ENCODE measurements around the gene CASP8AP2.
"Not testable (repeated sequence)": the region's sequence is repeated elsewhere in the genome, so short reads cannot be mapped to it uniquely, and the experiment has no call there.

The CASP8AP2 gene

DNA sequence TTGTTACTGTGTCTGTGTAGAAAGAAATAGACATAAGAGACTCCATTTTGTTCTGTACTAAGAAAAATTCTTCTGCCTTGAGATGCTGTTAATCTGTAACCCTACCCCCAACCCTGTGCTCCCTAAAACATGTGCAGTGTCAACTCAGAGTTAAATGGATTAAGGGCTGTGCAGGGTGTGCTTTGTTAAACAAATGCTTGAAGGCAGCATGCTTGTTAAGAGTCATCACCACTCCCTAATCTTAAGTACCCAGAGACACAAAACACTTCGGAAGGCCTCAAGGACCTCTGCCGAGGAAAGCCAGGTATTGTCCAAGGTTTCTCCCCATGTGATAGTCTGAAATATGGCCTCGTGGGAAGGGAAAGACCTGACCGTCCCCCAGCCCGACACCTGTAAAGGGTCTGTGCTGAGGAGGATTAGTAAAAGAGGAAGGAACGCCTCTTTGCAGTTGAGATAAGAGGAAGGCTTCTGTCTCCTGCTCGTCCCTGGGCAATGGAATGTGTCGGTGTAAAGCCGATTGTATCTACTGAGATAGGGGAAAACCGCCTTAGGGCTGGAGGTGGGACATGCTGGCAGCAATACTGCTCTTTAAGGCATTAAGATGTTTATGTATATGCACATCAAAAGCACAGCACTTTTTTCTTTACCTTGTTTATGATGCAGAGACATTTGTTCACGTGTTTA is 61.3 kb downstream of the CASP8AP2 start:
- DNase-seq: not testable (repeated sequence)

- DNase-seq: not testable (repeated sequence)
Observed at GRCh38 chr6:89892577-89892976, 62.9 kb downstream of the CASP8AP2 start.

DNA sequence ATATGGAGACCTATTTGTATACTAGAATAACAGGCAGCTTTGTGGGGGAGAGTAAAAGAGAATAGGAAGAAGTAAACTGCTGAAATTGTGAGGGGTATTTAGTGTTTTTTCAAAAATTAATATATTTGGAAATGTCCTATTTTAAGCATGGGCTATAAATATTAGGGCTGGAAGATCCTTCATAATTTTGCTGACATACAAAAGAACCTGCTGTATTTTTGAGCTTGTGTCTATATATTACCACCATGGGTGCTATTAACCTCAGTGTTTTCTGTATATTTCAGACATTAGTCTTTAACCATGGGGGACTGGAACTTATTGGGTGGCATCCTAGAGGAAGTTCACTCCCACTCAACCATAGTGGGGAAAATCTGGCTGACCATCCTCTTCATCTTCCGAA is 64.5 kb downstream of the CASP8AP2 start, which contains the start of gene GJA10:
Gene GJA10, plus strand, starts transcription at position 301 of the 400 bp plus-strand sequence. Its CDS starts 0 bp downstream, at position 301.
- no peak for DNase-seq

- no peak for DNase-seq
Observed at GRCh38 chr6:89895276-89895874, 65.7 kb downstream of the CASP8AP2 start.

DNA sequence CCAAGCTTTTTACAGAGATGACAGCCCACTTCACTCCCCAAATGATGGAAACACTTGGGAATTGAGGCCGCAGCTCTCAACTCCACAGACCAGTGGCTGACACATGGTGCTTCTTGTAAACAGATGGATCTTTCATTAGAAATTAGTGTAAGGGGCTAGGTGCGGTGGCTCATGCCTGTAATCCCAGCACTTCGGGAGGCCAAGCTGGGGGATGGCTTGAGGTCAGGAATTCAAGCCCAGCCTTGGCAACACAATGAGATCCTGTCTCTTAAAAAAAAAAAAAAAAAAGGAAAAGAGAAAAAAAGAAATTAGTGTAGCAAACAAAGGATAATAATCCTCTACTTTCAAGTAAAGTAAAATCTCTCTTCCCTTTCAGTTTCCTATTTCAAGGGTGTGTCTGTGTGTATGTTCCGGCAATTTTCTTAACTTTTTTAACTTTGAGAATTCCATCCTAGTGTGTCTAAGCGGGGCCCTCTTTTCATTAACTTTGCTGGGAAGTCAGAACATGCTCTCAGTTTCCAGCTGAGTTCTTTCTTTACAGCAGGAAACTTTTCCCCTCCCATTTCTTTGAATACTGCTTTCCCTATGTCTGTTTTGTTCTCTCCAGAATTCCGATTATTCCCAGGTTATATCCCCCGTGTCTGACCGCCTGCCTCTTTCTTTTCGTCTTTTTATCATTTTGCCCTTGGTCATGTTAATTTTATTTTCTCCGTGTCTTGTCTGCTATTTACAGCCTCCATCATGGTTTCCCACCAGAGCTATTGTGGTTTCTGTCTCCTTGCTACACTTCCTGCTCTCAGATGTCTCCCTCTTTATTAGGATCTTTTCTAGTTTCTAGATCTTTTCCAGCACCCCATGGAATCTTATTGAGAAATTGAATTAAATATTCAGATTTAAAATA is 80.6 kb downstream of the CASP8AP2 start:
- DNase-seq: not testable (repeated sequence)

GRCh38 chr6:89910902-89911240 is 81.2 kb downstream of the CASP8AP2 start:
- DNase-seq: no peak

- no peak for DNase-seq
Observed at GRCh38 chr6:89916136-89916920, 86.6 kb downstream of the CASP8AP2 start.

DNA sequence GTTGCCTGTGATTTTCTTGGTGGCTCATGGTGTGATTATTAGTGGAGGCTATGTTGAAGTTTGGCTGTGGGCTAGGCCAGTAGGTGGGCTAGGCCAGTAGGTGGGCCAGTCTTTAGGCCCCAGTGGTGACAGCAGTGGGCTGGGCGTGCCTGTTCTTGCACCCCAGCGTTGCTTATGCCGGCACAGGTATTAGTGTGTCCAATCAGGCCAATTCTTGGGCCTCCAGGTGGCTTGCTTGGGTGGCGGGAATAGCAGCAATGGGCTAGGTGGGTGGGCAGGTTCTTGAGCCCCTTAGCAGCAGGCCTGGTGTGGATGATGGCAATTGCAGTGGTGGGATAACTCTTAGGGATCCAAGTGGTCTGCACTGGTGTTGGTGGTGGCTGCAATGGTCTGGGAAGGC is 87.5 kb downstream of the CASP8AP2 start:
- no peak for DNase-seq

DNA sequence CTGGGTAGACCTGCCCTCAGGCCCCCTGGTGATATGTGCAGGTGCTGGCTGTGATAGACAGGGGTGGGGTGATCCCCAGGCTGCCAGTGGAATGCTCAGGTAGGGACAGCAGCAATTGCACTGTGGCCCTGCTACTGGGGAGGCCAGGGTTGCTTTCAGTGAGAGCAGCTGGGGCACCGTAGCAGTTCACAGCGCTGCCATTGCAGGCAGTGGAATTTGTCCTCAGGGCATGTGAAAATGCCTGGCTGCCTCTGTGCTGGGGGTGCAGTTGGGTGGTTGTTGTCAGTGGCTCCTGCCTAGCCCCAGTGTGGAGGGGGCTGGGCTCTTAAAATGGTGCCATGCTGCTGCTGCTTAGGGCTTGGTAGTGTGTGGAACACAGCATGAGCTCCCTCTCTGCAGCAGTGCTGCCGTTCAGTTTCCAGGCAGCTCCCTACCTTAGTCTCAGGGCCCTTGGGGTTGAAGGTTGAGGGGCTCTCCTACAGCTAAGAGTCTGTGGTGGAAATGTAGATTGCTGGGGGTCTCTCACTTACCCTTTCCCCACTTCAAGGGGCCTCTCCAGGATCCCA is 88.2 kb downstream of the CASP8AP2 start:
- no peak for DNase-seq

All from stimulated activated CD4-positive, alpha-beta T cell treated with anti-CD3 and anti-CD28 coated beads, Interleukin-2, amount 100 ng/mL, for 48 hours (primary cell).